MM.1S (cell line): Measurements from ENCODE around the gene MARCKSL1.

ENCODE experiments used
- DNase-seq: peaks from one replicate; pipeline ENCODE4 v3.0.0-alpha.2; 2015
- H2AFZ ChIP-seq: fragments of 300-600 bp; sonication (generic); 2 replicates; pipeline ENCODE4 v1.6.0; 2016; ENCODE audit warnings: antibody characterized with exemption, low read length
- H3F3A ChIP-seq: fragments of 300-600 bp; sonication (generic); 2 replicates; pipeline ENCODE4 v1.6.1; 2016; ENCODE audit warnings: mild to moderate bottlenecking, antibody characterized with exemption, low read length, moderate library complexity, mixed read lengths; ENCODE audit not compliant: insufficient read depth
- H3K27ac ChIP-seq: fragments of 300-600 bp; sonication (generic); 2 replicates; pipeline ENCODE4 v1.5.1; 2016; ENCODE audit warnings: mild to moderate bottlenecking, low read length
- H3K27me3 ChIP-seq: fragments of 300-600 bp; sonication (generic); replicated peaks from 2 replicates; pipeline ENCODE4 v1.6.0; 2016; ENCODE audit warnings: low read length; ENCODE audit not compliant: insufficient read depth
- H3K36me3 ChIP-seq: fragments of 300-600 bp; sonication (generic); replicated peaks from 2 replicates; pipeline ENCODE4 v1.6.1; 2016; ENCODE audit warnings: mild to moderate bottlenecking, low read length, mixed read lengths; ENCODE audit not compliant: insufficient read depth
- H3K4me1 ChIP-seq: fragments of 300-600 bp; sonication (generic); 2 replicates; pipeline ENCODE4 v1.6.1; 2016; ENCODE audit warnings: low read length, mixed read lengths
- H3K4me2 ChIP-seq: fragments of 300-600 bp; sonication (generic); 2 replicates; pipeline ENCODE4 v1.6.0; 2016; ENCODE audit warnings: low read depth, low read length
- H3K4me3 ChIP-seq: fragments of 300-600 bp; sonication (generic); 2 replicates; pipeline ENCODE4 v1.5.1; 2016; ENCODE audit warnings: low read length, mixed read lengths
- H3K79me2 ChIP-seq: fragments of 300-600 bp; sonication (generic); 2 replicates; pipeline ENCODE4 v1.6.1; 2016; ENCODE audit warnings: mixed run types, low read length, mixed read lengths
- H3K9ac ChIP-seq: fragments of 300-600 bp; sonication (generic); 2 replicates; pipeline ENCODE4 v1.6.1; 2016; ENCODE audit warnings: low read length, mixed read lengths
- H3K9me2 ChIP-seq: fragments of 300-600 bp; sonication (generic); replicated peaks from 2 replicates; pipeline ENCODE4 v1.6.1; 2016; ENCODE audit warnings: mild to moderate bottlenecking, low read length, mixed read lengths; ENCODE audit not compliant: insufficient read depth
- H3K9me3 ChIP-seq: fragments of 300-600 bp; sonication (generic); replicated peaks from 2 replicates; pipeline ENCODE4 v1.6.1; 2016; ENCODE audit warnings: mild to moderate bottlenecking, low read length, mixed read lengths; ENCODE audit not compliant: insufficient read depth
- H4K20me1 ChIP-seq: fragments of 300-600 bp; sonication (generic); 2 replicates; pipeline ENCODE4 v1.6.1; 2016; ENCODE audit warnings: mild to moderate bottlenecking, low read length, moderate library complexity, mixed read lengths; ENCODE audit not compliant: insufficient read depth
- EZH2 ChIP-seq: fragments of 300-600 bp; sonication (generic); optimal IDR thresholded peaks from 2 replicates; pipeline ENCODE3; 2017; ENCODE audit warnings: low read depth, mild to moderate bottlenecking, antibody characterized with exemption, low read length, mixed read lengths
- EZH2phosphoT487 ChIP-seq: fragments of 300-600 bp; sonication (generic); IDR thresholded peaks from 2 replicates; pipeline ENCODE4 v1.6.1; 2018; ENCODE audit warnings: antibody characterized with exemption, low read length
- TF ChIP-seq, protein P1 (sequence below): fragments of 300-600 bp; sonication (generic); IDR thresholded peaks from 2 replicates; pipeline ENCODE4 v1.5.1; 2016; ENCODE audit warnings: antibody characterized with exemption, low read length, mixed read lengths

The MARCKSL1 gene

DNA sequence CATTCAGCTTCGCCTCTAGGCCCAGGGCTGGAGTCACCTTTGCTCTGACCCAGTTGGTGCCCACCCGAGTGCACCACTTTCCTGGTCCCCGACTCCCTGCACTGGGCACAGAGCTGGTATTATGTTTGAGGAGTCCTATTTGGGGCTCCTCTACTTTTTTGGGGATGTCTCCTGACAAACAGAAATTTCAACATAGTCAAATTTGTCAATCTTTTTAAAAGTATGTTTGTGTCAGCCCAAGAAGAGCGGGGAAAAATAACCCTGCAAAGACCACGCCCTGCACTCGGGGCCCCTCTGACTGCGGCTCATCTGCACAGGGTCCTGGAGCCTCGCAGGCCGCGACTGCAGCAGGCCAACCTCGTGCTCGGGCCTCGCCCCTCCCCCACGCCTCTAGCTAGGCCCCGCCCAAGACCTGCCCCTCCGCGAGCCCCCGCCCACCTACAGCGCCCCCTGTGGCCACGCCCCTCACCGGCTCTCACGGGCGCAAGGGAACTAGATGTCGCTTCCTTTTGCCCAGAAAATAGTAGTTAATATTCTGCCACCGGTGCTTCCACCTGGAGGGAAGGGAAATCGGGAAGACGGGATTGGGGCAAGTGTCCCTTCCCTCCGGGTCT lies 14.9 kb upstream of the MARCKSL1 start:
- Histone ChIP-seq H3K36me3 (no peaks in the 10 kb centered on the region), H3K9ac (peak overlapping the region; percentile 76; the same call in 1 of the 2 replicates), H3K9me2 (no peaks in the 10 kb centered on the region), H3K4me1 (peaks cover 6% of the 10 kb centered on the region), H4K20me1 (no peaks in the 10 kb centered on the region), H3K4me3 (peak overlapping the region; percentile 71), H3K27me3 (no peaks in the 10 kb centered on the region), H3F3A (peaks cover 11% of the 10 kb centered on the region; the same call in 1 of the 2 replicates), H3K79me2 (no peaks in the 10 kb centered on the region), H2AFZ (peak overlapping the region; percentile 69), H3K27ac (peak overlapping the region; percentile 42; the same call in 1 of the 2 replicates), H3K4me2 (peak overlapping the region; percentile 29; the same call in 1 of the 2 replicates), H3K9me3 (no peaks in the 10 kb centered on the region)
- no peak for TF ChIP-seq EZH2
- TF ChIP-seq, protein P1, sequence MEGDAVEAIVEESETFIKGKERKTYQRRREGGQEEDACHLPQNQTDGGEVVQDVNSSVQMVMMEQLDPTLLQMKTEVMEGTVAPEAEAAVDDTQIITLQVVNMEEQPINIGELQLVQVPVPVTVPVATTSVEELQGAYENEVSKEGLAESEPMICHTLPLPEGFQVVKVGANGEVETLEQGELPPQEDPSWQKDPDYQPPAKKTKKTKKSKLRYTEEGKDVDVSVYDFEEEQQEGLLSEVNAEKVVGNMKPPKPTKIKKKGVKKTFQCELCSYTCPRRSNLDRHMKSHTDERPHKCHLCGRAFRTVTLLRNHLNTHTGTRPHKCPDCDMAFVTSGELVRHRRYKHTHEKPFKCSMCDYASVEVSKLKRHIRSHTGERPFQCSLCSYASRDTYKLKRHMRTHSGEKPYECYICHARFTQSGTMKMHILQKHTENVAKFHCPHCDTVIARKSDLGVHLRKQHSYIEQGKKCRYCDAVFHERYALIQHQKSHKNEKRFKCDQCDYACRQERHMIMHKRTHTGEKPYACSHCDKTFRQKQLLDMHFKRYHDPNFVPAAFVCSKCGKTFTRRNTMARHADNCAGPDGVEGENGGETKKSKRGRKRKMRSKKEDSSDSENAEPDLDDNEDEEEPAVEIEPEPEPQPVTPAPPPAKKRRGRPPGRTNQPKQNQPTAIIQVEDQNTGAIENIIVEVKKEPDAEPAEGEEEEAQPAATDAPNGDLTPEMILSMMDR: peak; percentile 56
- peak; percentile 59 for DNase-seq

DNA sequence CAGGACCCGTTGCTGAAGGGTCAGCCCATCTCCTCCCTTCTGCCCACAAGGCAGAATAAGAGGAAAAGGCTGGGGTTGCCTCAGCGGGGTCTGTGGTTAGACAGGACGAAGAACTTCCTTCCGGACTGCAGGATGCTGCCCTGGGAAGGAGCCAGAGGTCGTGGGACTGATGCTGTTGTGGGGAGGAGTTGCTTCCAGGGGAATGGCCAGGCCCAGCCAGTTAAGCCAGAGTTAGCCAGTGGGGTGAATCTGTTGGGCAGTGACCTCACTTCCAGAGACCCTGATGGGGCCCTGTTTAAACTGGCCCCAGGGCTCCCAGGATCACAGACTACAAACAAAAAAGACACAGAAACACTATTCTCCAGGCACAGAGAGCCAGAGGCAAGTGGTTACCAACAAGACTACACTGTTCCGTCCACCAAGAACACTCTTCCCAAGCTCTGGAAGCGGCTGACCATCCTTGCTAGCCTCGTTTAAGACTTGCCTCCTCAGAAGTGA lies 13.2 kb upstream of the MARCKSL1 start:
- H3F3A ChIP-seq: peaks cover 11% of the 10 kb centered on the region; the same call in 1 of the 2 replicates
- no peak for DNase-seq
- H4K20me1 ChIP-seq: no peaks in the 10 kb centered on the region
- no peaks in the 10 kb centered on the region for H3K27me3 ChIP-seq
- H3K36me3 ChIP-seq: no peaks in the 10 kb centered on the region
- no peaks in the 10 kb centered on the region for H3K79me2 ChIP-seq
- H2AFZ ChIP-seq: no peak overlapping the region
- TF ChIP-seq EZH2phosphoT487: no peak
- TF ChIP-seq EZH2: no peak
- TF ChIP-seq, protein P1: no peak
- no peak overlapping the region for H3K27ac ChIP-seq
- H3K9me3 ChIP-seq: no peaks in the 10 kb centered on the region
- H3K9me2 ChIP-seq: no peaks in the 10 kb centered on the region
- H3K9ac ChIP-seq: no peak overlapping the region
- no peak overlapping the region for H3K4me3 ChIP-seq
- H3K4me1 ChIP-seq: peaks cover 6% of the 10 kb centered on the region
- H3K4me2 ChIP-seq: no peak overlapping the region

DNA sequence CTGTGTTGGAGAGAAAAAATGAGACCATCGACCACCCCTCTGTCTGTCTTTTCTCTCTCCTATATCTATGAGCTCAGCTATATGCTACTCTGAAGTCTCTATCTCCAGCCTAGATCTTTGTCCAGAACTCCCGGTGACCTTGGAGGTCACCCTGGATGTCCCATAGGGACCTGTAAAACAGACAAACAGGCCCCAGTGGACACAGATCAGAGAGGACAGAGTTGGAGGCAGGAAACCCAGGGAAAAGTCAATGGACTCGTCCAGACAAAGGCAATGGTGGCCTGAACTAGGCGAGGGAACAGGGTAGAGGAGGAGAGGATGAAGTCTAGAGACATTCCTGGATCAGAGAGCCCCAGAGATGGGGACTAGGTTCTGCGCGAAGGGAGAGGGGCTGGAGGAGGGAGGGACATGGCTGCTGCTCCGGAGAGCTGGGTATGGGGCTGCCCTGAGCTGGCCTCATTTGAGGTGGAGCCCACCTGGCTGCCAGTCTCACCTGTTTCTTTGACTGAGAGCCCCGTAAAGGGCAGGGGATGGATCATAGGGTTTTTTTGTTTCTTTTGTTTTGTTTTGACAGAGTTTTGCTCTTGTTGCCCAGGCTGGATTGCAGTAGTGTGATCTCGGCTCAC lies 10.6 kb upstream of the MARCKSL1 start:
- Histone ChIP-seq H3K4me1 (peaks cover 10% of the 10 kb centered on the region), H3K9me2 (no peaks in the 10 kb centered on the region), H3K79me2 (no peaks in the 10 kb centered on the region), H3K4me3 (no peak overlapping the region), H3F3A (peaks cover 7% of the 10 kb centered on the region; the same call in 1 of the 2 replicates), H3K27ac (no peak overlapping the region), H3K9ac (no peak overlapping the region), H3K27me3 (no peaks in the 10 kb centered on the region), H4K20me1 (no peaks in the 10 kb centered on the region), H3K9me3 (no peaks in the 10 kb centered on the region), H3K36me3 (no peaks in the 10 kb centered on the region), H3K4me2 (no peak overlapping the region), H2AFZ (no peak overlapping the region)
- no peak for TF ChIP-seq EZH2phosphoT487
- no peak for TF ChIP-seq EZH2
- TF ChIP-seq, protein P1: no peak
- no peak for DNase-seq
